HepG2 (cell line): ENCODE results near the gene STMN3. TPM values are rescaled to one million over a fixed set of nuclear protein-coding genes. Genes with fewer than 3 reads are reported as not detected.

ENCODE experiments used
- AHR ChIP-seq: IDR thresholded peaks from 2 replicates; pipeline ENCODE4 v1.6.1; 2018; ENCODE audit warnings: missing genetic modification reagents, missing compliant biosample characterization
- CBX1 ChIP-seq: IDR thresholded peaks from one replicate; pipeline ENCODE4 v1.6.1; 2016; ENCODE audit warnings: antibody characterized with exemption, low read depth
- GFI1 ChIP-seq: sonication (generic); formaldehyde crosslinking; IDR thresholded peaks from 2 replicates; pipeline ENCODE4 v1.5.0; 2020; ENCODE audit warnings: missing genetic modification reagents, mild to moderate bottlenecking, borderline replicate concordance
- GZF1 ChIP-seq: sonication (generic); formaldehyde crosslinking; IDR thresholded peaks from 2 replicates; pipeline ENCODE4 v1.5.1; 2020; ENCODE audit warnings: mild to moderate bottlenecking, missing genetic modification reagents
- HNF4G ChIP-seq, 2 experiments: sonication (generic) in 1 of 2; formaldehyde crosslinking in 1 of 2; IDR thresholded peaks; 2 replicates each; pipeline versions ENCODE4 v1.4.0 to v1.6.1; 2011 to 2020; ENCODE audit warnings: borderline replicate concordance in 2 of 2, low read depth in 2 of 2, mild to moderate bottlenecking in 2 of 2, low read length in 1 of 2, missing genetic modification reagents in 1 of 2, moderate library complexity in 1 of 2
- HOXD1 ChIP-seq: sonication (generic); formaldehyde crosslinking; IDR thresholded peaks from 2 replicates; pipeline ENCODE4 v1.5.0; 2020; ENCODE audit warnings: missing genetic modification reagents
- KAT2B ChIP-seq: fragments of 150-350 bp; IDR thresholded peaks from 2 replicates; pipeline ENCODE4 v1.6.1; 2014; ENCODE audit warnings: low read depth, low read length, borderline replicate concordance
- KDM5B ChIP-seq: sonication (generic); formaldehyde crosslinking; IDR thresholded peaks from 2 replicates; pipeline ENCODE4 v1.4.0; 2020; ENCODE audit warnings: missing genetic modification reagents, mild to moderate bottlenecking, borderline replicate concordance
- MAF1 ChIP-seq: sonication (generic); formaldehyde crosslinking; IDR thresholded peaks from 2 replicates; pipeline ENCODE4 v1.5.0; 2020; ENCODE audit warnings: missing genetic modification reagents, borderline replicate concordance
- MIER2 ChIP-seq: IDR thresholded peaks from 2 replicates; pipeline ENCODE4 v1.6.1; 2016; ENCODE audit warnings: missing biosample characterization, missing genetic modification reagents
- RFX3 ChIP-seq: IDR thresholded peaks from 2 replicates; pipeline ENCODE4 v1.6.1; 2016; ENCODE audit warnings: missing biosample characterization, missing genetic modification reagents
- TGIF2 ChIP-seq: IDR thresholded peaks from 2 replicates; pipeline ENCODE4 v1.6.1; 2016; ENCODE audit warnings: control low read depth, missing compliant biosample characterization
- ZFP37 ChIP-seq: sonication (generic); formaldehyde crosslinking; IDR thresholded peaks from 2 replicates; pipeline ENCODE4 v1.4.0; 2020; ENCODE audit warnings: missing genetic modification reagents, borderline replicate concordance
- ZFP62 ChIP-seq: sonication (generic); formaldehyde crosslinking; IDR thresholded peaks from 2 replicates; pipeline ENCODE4 v1.4.0; 2020; ENCODE audit warnings: missing genetic modification reagents
- ZFP90 ChIP-seq: sonication (generic); formaldehyde crosslinking; IDR thresholded peaks from 2 replicates; pipeline ENCODE4 v1.8.0; 2022; ENCODE audit warnings: missing genetic modification reagents, mild to moderate bottlenecking, inconsistent platforms, borderline replicate concordance
- ZNF501 ChIP-seq: sonication (generic); formaldehyde crosslinking; IDR thresholded peaks from 2 replicates; pipeline ENCODE4 v1.5.1; 2020; ENCODE audit warnings: mild to moderate bottlenecking, moderate library complexity, missing genetic modification reagents
- ZNF629 ChIP-seq: sonication (generic); formaldehyde crosslinking; conservative IDR thresholded peaks from 2 replicates; pipeline ENCODE4 v1.5.0; 2020; ENCODE audit warnings: missing genetic modification reagents
- ZNF761 ChIP-seq: sonication (generic); formaldehyde crosslinking; conservative IDR thresholded peaks from 2 replicates; pipeline ENCODE4 v1.4.0; 2020; ENCODE audit warnings: mild to moderate bottlenecking, missing genetic modification reagents
- polyA plus RNA-seq, 8 experiments: library from polyadenylated mRNA; depleted of rRNA in 3 of 8; stranded (reverse) in 7 of 8; unstranded in 1 of 8; fragments of >200 nt; fragmentation: Illumina TruSeq in 4 of 8; extraction: Trizol in 4 of 8; gene quantifications; 2 replicates each; pipeline versions ENCODE4 v1.2.1 to v1.2.3, GENCODE V29; 2011 to 2016; ENCODE audit warnings: low read depth in 4 of 8, missing spikeins in 1 of 8, mixed read lengths in 1 of 8; ENCODE audit not compliant: insufficient read depth in 1 of 8
- total RNA-seq, 5 experiments: library from RNA; depleted of rRNA; stranded (reverse); fragments of >200 nt; fragmentation: Illumina TruSeq; extraction: Trizol; gene quantifications; 2 replicates each; pipeline ENCODE4 v1.2.3, GENCODE V29; 2016; ENCODE audit warnings: low read depth in 1 of 5
- TF ChIP-seq, protein P1 (sequence below): sonication (generic); formaldehyde crosslinking; IDR thresholded peaks from 2 replicates; pipeline ENCODE4 v1.4.0; 2020; ENCODE audit warnings: missing genetic modification reagents
- TF ChIP-seq, protein P2 (sequence below): sonication (generic); formaldehyde crosslinking; IDR thresholded peaks from 2 replicates; pipeline ENCODE4 v1.5.0; 2020; ENCODE audit warnings: missing genetic modification reagents
- TF ChIP-seq, protein P3 (sequence below): IDR thresholded peaks from 2 replicates; pipeline ENCODE4 v1.6.1; 2016; ENCODE audit warnings: missing genetic modification reagents, missing compliant biosample characterization
- TF ChIP-seq, protein P4 (sequence below): sonication (generic); formaldehyde crosslinking; IDR thresholded peaks from 2 replicates; pipeline ENCODE4 v1.4.0; 2020; ENCODE audit warnings: mild to moderate bottlenecking, low read depth, missing genetic modification reagents
- TF ChIP-seq, protein P5 (sequence below): sonication (generic); formaldehyde crosslinking; IDR thresholded peaks from 2 replicates; pipeline ENCODE4 v1.9.0; 2021; ENCODE audit warnings: missing genetic modification reagents, borderline replicate concordance

Gene STMN3
- total and polyA plus RNA-seq, 2 of the 13 experiments (the other 11 are each of a cell fraction or from before 2014, with no cell fraction given) = 21.0 to 48.3 TPM

DNA sequence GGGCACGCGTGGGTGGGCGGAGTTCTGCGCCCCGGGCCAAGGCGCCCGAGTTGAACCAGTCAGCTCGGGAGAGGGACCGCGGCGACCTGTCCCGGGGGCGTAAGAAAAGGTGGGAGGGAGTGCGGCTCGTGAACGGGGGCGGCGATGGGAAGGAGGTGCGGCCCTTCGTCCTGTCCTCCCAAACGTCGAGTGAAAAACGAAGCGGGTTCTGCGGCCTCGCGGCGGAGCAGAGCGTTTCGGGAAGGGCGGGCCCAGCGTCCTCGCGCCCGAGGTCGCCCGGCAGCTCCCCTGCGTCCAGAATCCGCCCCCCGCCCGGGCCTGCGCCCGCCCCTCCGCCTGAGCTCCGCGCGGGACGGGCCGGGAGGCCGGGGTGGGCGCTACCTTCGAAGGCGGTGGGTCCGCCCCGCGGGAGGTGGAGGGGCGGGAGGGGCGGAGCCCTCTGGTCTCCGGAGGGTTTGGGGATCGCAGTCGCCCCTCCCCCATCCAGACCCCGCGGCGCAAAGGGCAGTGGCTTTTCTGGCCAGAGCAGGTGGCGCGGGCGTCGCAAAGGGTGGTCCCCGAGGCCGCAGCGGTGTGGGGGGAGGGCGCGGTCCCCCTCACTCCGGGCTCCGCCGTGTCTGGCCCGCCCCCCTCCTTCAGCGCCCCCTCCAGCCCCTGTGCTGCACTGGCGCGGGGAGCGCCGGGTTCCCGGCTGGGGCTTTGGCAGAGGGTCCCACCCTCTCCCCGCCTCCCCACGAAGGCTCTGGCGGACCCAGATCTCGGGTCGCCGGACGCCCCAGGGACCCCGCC, 838 bp downstream of the STMN3 start (continued):
- TF ChIP-seq TGIF2 (CRISPR knock-in tag) (no peak), ZFP62 (CRISPR knock-in tag) (no peak), AHR (CRISPR knock-in tag) (no peak; the same call in 1 of the 2 replicates), KDM5B (CRISPR knock-in tag) (peak; percentile 43), GFI1 (CRISPR knock-in tag) (peak; percentile 22; the same call in 1 of the 2 replicates), HOXD1 (CRISPR knock-in tag) (0 out of 2 replicates have a peak, but pooled peaks have one; percentile 6), ZNF501 (CRISPR knock-in tag) (peak; percentile 63), ZNF761 (0 out of 2 replicates have a peak, but pooled peaks have one; percentile 46), HNF4G (IDR thresholded peaks at IDR 0.05; ENCODE audit: borderline replicate concordance, low read depth, low read length) (peak; percentile 70), HNF4G (CRISPR knock-in tag; IDR thresholded peaks at IDR 0.05; ENCODE audit: borderline replicate concordance, low read depth) (peak; percentile 24; the same call in 1 of the 2 replicates), ZFP37 (CRISPR knock-in tag) (0 out of 2 replicates have a peak, but pooled peaks have one; percentile 44), GZF1 (0 out of 2 replicates have a peak, but pooled peaks have one; percentile 60), ZNF629 (0 out of 2 replicates have a peak, but pooled peaks have one; percentile 6), MIER2 (CRISPR knock-in tag) (no peak), RFX3 (CRISPR knock-in tag) (no peak), CBX1 (peak; percentile 52), KAT2B (no peak), ZFP90 (0 out of 2 replicates have a peak, but pooled peaks have one; percentile 13), MAF1 (CRISPR knock-in tag) (0 out of 2 replicates have a peak, but pooled peaks have one; percentile 36)
- TF ChIP-seq, protein P1, sequence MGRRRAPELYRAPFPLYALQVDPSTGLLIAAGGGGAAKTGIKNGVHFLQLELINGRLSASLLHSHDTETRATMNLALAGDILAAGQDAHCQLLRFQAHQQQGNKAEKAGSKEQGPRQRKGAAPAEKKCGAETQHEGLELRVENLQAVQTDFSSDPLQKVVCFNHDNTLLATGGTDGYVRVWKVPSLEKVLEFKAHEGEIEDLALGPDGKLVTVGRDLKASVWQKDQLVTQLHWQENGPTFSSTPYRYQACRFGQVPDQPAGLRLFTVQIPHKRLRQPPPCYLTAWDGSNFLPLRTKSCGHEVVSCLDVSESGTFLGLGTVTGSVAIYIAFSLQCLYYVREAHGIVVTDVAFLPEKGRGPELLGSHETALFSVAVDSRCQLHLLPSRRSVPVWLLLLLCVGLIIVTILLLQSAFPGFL (CRISPR knock-in tag) = peak; percentile 50; the same call in 1 of the 2 replicates
- TF ChIP-seq, protein P2, sequence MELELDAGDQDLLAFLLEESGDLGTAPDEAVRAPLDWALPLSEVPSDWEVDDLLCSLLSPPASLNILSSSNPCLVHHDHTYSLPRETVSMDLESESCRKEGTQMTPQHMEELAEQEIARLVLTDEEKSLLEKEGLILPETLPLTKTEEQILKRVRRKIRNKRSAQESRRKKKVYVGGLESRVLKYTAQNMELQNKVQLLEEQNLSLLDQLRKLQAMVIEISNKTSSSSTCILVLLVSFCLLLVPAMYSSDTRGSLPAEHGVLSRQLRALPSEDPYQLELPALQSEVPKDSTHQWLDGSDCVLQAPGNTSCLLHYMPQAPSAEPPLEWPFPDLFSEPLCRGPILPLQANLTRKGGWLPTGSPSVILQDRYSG (CRISPR knock-in tag) = peak; percentile 72; the same call in 1 of the 2 replicates
- TF ChIP-seq, protein P3, sequence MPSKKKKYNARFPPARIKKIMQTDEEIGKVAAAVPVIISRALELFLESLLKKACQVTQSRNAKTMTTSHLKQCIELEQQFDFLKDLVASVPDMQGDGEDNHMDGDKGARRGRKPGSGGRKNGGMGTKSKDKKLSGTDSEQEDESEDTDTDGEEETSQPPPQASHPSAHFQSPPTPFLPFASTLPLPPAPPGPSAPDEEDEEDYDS = 0 out of 2 replicates have a peak, but pooled peaks have one; percentile 16
- TF ChIP-seq, protein P4, sequence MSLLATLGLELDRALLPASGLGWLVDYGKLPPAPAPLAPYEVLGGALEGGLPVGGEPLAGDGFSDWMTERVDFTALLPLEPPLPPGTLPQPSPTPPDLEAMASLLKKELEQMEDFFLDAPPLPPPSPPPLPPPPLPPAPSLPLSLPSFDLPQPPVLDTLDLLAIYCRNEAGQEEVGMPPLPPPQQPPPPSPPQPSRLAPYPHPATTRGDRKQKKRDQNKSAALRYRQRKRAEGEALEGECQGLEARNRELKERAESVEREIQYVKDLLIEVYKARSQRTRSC (CRISPR knock-in tag) = no peak
- TF ChIP-seq, protein P5, sequence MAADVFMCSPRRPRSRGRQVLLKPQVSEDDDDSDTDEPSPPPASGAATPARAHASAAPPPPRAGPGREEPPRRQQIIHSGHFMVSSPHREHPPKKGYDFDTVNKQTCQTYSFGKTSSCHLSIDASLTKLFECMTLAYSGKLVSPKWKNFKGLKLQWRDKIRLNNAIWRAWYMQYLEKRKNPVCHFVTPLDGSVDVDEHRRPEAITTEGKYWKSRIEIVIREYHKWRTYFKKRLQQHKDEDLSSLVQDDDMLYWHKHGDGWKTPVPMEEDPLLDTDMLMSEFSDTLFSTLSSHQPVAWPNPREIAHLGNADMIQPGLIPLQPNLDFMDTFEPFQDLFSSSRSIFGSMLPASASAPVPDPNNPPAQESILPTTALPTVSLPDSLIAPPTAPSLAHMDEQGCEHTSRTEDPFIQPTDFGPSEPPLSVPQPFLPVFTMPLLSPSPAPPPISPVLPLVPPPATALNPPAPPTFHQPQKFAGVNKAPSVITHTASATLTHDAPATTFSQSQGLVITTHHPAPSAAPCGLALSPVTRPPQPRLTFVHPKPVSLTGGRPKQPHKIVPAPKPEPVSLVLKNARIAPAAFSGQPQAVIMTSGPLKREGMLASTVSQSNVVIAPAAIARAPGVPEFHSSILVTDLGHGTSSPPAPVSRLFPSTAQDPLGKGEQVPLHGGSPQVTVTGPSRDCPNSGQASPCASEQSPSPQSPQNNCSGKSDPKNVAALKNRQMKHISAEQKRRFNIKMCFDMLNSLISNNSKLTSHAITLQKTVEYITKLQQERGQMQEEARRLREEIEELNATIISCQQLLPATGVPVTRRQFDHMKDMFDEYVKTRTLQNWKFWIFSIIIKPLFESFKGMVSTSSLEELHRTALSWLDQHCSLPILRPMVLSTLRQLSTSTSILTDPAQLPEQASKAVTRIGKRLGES (CRISPR knock-in tag) = peak; percentile 31; the same call in 1 of the 2 replicates
